ENCODE data around the gene IFI27.

DNA sequence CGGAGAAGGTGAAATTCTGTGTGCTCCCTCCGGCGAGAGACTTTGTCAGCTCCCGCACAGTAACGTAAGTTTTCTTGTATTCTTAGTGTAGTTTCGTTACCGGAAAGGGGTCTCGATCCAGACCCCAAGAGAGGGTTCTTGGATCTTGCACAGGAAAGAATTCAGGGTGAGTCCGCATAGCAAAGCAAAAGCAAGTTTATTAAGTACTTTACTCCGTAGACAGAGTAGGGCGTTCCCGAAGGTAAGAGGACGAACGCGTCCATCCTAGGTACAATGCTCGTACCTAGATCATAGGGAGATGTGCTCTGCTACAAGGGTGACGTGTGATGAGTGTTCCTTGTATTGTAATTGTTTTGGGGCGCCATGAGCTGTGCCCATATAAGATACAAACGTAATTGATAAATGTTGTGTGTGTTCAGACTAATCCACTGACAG, 29.1 kb upstream of the IFI27 start:
- TF ChIP-seq, protein P1, sequence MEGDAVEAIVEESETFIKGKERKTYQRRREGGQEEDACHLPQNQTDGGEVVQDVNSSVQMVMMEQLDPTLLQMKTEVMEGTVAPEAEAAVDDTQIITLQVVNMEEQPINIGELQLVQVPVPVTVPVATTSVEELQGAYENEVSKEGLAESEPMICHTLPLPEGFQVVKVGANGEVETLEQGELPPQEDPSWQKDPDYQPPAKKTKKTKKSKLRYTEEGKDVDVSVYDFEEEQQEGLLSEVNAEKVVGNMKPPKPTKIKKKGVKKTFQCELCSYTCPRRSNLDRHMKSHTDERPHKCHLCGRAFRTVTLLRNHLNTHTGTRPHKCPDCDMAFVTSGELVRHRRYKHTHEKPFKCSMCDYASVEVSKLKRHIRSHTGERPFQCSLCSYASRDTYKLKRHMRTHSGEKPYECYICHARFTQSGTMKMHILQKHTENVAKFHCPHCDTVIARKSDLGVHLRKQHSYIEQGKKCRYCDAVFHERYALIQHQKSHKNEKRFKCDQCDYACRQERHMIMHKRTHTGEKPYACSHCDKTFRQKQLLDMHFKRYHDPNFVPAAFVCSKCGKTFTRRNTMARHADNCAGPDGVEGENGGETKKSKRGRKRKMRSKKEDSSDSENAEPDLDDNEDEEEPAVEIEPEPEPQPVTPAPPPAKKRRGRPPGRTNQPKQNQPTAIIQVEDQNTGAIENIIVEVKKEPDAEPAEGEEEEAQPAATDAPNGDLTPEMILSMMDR (IDR thresholded peaks at IDR 0.05), result no peak
- TF ChIP-seq EZH2 (IDR thresholded peaks at IDR 0.05; ENCODE audit: borderline replicate concordance, insufficient read depth, low read depth, low read length, poor library complexity, severe bottlenecking), result no peak

Data from B cell (primary cell).